Stimulated activated CD4-positive, alpha-beta T cell treated with anti-CD3 and anti-CD28 coated beads, Interleukin-15, amount 100 ng/mL, for 1 hour (primary cell): ENCODE results near the gene LRP1B.

ENCODE experiments used
- DNase-seq, 2 donors: peaks; one replicate each; pipeline ENCODE4 v3.0.0-alpha.2; 2020; ENCODE audit warnings: low read depth in 1 of 2, low spot score in 1 of 2

Gene LRP1B

DNA sequence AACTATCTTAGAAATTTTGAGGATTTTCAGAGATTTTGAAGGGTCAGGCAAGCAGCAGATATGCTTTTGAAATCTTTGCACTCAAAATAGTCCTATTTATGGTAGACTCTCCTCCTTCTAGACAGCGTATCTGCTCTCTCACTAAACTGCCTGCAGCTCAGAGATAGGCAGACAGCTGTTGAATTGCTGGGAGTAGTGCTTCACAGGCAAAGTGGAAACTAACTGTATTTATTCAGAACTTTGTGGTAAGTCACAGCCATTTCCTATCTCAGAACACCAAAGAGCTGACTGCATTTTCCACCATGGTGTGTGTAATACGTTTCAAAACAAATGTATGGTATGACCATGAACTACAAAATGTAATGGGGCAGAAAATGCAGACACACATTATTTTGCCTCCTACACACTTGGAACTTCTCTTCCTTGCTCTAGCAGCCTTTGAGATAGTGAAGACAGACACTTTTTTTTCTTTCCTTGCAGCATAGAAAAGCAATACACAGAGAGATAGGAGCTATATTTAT is 352.4 kb downstream of the LRP1B start:
- no peak for DNase-seq

- no peak for DNase-seq
These were observed 360.3 kb downstream of the LRP1B start for GRCh38 chr2:141770530-141770929.

DNA sequence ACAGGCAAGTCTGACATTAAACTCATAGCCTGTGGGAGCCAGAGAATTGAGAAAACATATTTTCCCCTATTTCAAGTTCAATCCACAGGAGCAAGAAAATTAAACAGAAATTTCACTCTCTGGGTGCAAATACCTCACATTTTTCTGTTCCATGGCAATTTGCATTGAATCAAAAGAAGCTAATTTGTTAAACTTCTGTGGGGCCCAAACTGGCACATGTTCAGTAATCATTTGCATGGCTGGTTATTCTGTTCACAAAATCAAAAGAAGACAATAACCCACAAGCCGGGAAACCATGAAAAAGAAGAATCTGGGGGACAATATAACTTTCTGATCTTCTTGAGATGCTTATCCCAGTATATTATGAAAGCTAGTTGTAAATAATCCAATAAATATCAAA is 363.1 kb downstream of the LRP1B start:
- DNase-seq: no peak

DNA sequence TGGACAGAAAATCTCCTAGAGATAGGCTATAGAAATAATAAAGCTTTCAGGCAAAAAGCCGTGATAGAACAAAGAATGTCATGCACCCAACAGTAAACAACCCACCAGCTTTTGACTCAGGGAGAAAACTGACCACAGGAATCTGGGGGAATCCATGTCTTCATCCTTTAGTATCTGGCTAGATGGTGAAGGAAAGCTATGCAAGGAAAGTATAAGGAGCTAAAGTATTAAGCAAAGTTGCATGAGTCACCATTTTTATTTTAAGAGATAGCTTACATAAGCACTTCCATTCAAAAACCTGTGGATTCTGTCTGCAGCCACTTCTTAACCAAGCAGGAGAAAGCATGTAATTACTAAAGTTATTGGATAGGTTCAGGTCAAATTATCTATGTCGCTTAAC is 363.8 kb downstream of the LRP1B start:
- no peak for DNase-seq

DNA sequence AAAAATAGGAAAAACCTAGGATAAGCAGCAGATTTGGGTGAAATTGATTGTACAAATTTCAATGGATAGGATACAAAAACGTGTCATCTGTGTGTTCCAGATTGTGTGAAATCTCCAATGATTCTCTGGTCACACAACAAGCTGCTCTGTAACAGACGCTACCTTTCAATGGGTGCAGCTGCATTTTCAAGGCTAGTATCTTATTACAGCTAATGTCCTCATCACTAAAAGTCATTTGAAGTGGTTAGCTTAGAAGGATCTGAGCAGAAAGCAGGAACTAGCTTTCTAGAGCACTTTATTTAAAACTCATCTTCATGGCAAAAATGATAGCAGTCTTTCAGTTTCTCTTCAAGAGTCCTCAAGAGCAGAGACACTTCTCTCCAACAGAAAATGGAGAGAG is 364.6 kb downstream of the LRP1B start:
- no peak for DNase-seq

- no peak for DNase-seq
These were observed 382.2 kb downstream of the LRP1B start for GRCh38 chr2:141748616-141749015.

- DNase-seq: no peak
These were observed 389.2 kb downstream of the LRP1B start for GRCh38 chr2:141741652-141742051.

DNA sequence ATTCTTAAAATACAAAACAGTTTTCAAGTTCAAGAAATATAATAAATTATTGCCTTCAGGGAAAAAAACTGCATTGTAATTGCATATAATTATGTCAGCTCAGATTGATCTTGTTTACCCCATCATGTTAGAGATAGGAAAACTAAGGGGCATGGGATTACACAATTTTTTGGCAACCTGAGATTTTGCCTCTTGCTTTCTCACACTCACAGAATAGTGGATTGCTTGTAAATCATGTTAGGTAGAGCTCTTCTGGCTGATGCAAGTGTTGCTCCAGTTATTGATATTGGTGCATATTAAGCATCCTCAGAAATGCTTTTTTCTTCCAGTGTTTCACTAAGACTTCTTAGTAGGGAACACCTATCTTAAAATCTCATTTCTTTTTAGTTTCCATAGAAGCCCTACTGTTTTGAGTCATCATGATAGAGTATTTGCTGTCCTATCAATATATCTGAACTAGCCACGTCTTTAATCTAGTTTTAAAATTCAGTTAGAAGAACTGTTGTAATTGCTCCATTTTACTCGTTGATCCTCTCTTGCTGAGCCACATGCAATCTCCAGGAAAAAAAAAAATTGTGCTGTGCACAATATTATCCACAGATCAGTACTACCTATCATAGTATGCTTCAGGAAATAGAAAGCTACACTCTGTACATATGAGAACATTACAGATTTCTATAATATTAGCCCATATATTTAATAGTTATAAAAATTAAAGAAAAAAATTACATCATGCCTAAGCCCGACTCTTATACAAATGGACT is 393.1 kb downstream of the LRP1B start:
- DNase-seq: no peak

- no peak for DNase-seq
These were observed 394.4 kb downstream of the LRP1B start for GRCh38 chr2:141736466-141736865.

- no peak for DNase-seq
These were observed 401.9 kb downstream of the LRP1B start for GRCh38 chr2:141728886-141729285.

DNA sequence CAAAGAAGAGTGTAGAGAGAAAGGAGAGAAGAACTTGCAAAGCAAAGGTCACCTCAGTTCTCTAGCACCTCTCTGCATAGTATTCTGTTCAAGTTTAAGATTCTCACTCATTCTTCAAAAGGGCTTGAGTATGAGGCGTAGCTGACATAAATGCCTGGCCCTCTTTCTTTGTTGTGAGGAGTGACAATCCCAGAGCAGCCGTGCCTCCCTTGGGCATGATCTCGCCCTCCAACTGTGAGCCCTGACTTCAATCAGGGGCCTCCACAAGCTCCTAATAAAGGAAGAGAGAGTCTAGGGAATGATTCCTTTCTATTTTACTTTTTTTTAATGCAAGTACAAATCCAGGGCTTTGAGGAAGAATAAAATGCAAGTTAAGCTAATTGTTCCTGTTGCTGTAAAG is 402.7 kb downstream of the LRP1B start:
- DNase-seq: no peak

DNA sequence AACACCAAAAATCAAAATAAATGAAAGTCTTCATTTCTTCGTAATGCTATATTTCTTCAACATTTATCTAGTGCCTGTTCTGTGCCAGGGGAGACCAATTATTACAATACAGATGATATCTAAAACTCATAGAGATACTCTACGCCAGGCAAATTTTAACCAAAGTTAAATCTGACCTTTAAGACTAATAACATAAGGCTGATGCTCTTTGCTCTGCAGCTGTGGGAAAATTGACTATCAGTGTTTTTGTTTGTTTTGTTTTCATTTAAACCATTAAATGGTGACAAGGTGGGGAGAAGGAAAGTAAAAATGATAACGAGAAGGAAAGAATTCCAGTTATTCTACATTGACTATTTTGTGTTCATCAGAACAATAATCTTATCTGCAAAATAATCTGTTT is 406.4 kb downstream of the LRP1B start:
- DNase-seq: no peak

DNA sequence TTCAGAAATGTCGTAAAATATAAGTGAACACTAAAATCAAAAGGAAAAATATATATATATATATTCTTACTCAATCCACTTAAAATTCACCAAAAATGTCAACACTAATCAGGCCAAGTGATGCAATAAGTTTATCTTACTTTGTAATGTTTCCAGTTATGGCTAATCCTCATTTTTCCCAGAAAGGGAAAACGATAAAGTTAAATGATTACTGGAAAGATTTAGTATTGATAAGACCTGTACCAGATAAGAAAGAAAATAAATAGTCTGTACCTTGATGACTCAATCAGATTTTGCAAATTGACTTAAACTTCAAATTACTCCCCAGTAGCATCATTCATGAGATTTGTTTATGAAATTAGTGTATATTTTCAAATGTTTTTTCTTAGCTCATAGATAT is 407.0 kb downstream of the LRP1B start:
- no peak for DNase-seq

DNA sequence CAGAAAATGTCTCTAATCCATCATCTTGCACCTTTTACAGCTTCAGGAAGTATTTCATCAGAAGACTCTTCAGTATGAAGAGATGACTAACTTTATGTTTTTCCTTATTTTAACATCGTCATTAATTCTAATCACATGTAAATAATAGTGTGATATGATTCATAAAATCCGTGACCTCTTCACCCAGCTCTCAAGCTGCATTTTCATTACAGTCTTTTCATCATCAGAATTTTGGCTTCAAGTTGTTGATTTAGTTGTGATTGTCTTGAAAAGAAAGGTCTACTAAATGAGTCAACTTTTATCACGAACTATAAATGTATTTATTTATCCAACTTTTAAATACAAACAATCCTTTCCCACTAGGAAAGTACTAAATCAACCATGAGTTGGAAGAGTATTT is 410.3 kb downstream of the LRP1B start:
- DNase-seq: no peak

DNA sequence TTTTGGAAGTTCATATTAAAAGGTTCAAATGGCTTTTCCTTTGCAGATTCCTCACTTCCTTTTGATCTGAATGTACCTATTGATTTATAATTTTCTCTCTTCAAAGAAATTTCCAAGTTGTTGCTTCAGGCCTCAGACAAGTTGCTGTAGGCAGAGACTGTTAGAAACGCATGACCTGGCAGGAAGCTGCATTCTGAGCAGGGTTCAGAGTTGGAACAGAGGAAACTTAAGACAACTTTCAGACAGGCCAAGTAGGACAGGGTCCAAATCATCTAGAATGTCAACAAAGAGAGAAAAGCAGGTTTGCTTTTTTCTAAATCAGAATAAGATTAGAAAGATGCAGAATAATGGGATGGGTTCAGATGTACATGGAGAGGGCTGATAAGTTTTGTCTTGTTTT is 416.3 kb downstream of the LRP1B start:
- no peak for DNase-seq

DNA sequence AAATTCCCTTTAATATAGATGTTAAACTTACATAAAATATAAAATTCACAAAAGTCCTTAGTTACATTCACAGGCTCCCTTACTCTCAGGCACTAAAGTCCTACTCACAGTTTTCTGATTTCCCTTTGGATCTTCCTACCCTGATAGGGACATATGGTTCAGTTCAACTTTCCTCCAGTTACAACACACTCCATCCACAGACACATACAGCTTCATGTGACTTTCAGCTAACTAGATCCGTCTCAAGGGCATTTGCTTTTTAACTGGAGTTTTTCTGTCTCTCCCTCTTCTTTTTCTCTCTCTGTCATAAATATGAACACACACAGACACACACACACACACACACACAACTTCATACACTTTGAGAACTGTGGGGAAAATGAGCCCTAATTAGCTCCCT is 419.2 kb downstream of the LRP1B start:
- DNase-seq: no peak

- no peak for DNase-seq
These were observed 420.1 kb downstream of the LRP1B start for GRCh38 chr2:141710589-141711239.

DNA sequence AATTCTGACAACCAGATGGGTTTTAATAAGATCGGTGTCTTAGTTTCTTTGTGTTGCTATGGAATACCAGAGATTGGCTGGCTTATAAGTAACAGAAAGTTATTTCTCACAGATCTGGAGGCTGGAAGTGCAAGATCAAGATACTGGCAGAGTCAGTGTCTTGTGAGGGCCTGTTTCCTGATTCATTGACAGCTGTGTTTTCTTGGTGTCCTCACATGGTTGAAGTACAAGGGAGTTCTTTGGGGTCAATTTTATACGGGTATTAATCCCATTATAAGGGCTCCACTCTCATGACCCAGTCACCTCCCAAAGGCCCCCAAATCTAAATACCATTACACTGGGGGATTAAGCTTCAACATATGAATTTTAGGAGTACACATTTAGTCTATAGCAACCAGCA is 421.1 kb downstream of the LRP1B start:
- no peak for DNase-seq

DNA sequence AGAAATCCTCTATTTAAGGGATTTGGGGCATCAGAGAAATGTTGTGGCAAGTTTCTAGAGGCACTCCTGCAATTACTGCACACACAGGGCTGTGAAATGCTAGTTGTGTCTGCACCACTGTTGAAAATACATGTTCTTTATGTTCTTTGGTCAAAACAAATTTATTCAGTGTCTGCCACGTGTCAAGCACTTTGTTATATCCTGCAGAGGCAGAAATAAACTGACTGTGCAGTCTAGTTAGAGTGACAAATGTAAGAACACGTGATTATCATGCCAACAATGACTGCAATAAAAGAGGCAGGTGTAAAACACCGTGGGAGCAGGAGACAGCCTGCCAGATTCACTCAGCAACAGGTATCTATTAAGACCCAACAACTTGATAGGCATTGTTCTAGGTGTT is 423.3 kb downstream of the LRP1B start:
- no peak for DNase-seq

GRCh38 chr2:141704541-141704940 is 426.3 kb downstream of the LRP1B start:
- DNase-seq: no peak

DNA sequence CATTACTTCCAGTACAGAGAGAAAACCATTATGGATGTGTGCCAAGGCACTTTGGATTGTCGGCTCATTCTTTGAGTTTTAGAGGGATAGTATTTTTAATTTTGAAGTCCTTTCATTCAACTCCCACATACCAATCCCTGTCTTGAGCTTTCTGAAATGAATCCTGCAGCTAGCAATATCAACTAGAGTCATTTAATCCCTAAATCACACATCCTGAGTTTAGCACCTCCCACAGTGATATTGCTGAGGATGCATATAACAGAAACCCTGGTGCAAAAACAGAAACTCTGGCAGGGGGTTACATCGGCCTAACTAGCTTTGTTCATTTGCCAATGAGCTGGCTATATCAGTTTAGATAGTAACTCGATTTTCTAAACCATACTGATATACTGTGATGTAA is 427.3 kb downstream of the LRP1B start:
- DNase-seq: no peak

- no peak for DNase-seq
These were observed 429.2 kb downstream of the LRP1B start for GRCh38 chr2:141701618-141702017.

- no peak for DNase-seq
These were observed 431.2 kb downstream of the LRP1B start for GRCh38 chr2:141699573-141699972.
